Measurements from ENCODE around the gene SGF29.
"Not testable (repeated sequence)": the region's sequence is repeated elsewhere in the genome, so short reads cannot be mapped to it uniquely, and the experiment has no call there.

SGF29 gene

DNA sequence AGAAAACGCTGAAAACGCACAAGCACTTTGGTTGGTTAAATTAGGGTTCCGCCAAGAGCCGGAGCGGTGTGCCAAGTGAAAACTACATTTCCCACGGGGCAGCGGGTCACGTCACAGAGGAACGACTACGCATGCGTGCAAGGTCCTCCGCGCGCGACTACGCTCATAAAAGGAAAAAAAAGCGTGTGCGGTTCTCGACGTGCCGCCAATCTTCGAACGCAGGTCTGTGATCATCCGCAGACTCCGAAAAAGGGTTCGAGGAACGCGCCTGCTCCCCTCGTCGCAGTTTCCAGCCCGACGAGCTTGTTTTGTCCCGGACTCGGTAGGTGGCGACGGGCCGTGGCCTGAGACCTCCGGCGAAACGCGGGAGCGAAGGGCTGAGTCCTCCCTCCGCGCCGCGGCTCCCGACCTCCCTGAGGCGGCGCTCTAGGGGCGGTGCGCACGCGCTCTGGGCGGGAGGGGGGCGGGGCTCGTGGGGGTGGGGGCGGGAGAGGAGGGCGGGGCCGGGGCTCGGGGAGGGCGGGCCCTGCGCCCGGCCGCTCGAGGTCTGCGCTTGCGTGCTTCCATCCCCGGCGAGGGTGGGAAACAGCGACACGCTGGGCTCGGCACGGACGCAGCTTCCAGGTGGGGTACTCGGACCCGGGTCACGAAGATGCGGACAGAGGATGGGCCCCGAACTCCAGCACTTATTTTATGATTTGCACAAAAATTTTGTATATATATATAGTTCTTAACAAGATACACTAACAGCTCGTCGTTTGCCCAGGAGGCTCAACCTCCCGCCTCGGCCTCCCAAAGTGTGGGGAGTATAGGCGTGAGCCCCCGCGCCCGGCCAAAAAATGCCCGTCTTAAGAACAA lies at the start of gene SGF29:
Gene SGF29, plus strand, starts transcription at position 145 of the 858 bp plus-strand sequence. CDS start 27,150 bp downstream, outside the sequence.
- peak; percentile 95 for DNase-seq

- DNase-seq = no peak
Measured at GRCh38 chr16:28504707-28505404, 48.9 kb upstream of the SGF29 start.

- DNase-seq = no peak
Measured at GRCh38 chr16:28505489-28506137, 48.1 kb upstream of the SGF29 start.

DNA sequence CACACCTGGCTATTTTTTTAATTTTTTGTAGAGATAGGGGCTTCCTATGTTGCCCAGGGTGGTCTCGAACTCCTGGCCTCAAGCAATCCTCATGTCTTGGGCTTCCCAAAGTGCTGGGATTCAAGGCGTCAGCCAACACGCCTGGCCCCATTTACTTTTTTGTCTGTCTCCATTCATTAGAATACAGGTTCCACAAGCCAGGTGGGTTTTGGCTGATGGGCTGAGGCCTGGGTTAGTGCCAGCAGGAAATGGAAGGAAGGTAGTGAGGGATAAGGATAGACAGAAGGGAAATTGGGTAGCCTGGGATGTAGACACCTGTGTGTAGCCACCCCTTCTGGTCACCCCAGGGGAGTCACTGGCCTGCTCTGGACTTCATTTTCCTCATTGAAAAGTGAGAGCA lies 42.7 kb upstream of the SGF29 start:
- DNase-seq = no peak

DNA sequence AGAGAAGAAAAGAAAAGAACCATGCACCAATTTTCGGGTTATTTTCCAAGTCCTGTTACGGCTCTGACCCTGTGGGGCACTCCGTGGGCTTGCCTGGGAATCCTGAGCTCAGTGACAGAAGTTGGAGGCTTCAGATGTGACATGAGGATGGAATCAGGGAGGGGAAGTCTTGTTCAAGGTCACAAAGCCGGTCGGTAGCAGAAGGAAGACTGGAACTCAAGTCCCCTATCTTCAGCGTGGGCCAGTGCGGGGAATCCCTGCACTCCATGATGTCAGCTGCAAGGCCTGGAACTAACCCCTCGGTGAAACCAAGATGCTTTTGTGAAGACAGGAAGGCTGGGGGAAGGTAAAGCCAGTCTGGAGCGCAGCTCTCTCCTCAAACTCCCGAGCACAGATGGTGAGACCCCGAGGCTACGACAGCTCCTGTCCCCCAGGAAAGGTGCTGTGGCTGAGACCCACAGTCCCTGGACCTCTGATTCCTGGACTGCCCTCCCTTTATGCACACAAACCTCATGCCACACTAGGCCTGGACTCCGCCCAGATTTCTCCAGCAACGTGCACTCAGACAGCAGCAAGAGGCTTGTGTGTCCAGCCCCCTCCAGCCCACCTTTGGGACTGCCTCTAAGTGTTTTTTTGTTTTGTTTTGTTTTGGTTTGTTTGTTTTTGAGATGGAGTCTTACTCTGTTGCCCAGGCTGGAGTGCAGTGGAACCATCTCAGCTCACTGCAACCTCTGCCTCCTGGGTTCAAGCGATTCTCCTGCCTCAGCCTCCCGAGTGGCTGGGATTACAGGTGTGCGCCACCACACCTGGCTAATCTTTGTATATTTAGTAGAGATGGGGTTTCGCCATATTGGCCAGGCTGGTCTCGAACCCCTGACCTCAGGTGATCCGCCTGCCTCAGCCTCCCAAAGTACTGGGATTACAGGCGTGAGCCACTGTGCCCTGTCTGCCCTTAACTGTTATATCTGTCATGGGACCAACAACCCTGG lies 41.6 kb upstream of the SGF29 start:
- DNase-seq = no peak

GRCh38 chr16:28513484-28514181 lies 40.1 kb upstream of the SGF29 start:
- DNase-seq = no peak

DNA sequence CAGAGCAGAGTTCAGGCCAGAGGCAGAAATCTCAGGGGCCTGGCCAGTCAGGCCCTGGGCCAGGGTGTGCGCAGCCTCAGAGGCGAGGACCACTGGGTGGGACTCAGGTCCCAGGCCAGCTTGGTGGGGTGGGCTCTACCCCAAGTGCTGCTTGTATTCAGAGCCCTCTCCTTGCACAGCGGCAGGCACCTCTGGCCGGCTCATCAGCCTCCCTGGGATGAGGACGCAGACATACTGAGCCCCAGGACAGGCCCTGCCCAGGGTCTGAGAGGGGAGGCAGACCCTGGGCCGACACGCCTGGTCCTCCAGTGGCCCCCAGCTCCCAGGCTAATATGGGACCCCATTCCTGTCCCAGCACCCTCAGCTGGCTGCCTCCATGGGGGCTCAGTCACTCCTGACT lies 39.5 kb upstream of the SGF29 start:
- no peak for DNase-seq

DNA sequence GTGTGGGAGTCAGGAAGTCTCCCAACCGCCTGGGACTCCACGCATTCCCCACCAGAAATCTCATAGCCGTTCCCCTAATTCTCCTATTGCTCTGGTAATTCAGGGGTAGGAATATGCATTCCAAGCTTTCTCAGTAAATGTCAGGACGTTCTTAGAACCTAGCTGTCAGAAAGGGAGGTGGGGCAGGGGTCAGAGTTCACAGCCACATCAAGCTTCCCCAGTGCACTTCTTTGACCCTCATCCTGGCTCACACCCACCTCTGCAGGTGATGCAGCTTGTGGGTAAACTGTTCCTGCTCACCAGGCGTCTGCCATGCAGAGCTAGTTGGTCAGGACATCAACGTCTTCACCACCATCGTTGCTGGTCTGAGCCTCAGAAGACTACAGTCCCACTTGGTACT lies 33.0 kb upstream of the SGF29 start:
- DNase-seq = no peak

GRCh38 chr16:28521436-28521835 lies 32.3 kb upstream of the SGF29 start:
- no peak for DNase-seq

DNA sequence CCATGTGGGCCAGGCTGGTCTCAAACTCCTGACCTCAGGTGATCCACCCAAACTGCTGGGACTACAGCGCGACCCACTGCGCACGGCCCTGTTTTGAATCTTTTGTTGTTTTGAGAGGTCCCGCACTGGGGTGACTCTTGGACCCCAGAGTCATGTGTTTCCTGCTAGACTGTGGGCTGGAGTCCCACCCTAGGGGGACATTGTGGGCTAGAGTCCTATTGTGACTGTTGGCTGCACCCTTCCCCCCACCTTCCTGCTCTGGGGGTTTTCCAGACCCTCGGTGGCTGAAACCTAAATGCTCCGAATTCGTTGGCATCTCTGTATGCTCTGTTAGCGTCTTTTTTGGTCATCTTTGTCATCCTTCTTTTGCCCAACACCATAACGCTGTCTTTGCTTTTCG lies 30.9 kb upstream of the SGF29 start:
- DNase-seq = no peak

- no peak for DNase-seq
Measured at GRCh38 chr16:28524681-28525171, 29.0 kb upstream of the SGF29 start.

DNA sequence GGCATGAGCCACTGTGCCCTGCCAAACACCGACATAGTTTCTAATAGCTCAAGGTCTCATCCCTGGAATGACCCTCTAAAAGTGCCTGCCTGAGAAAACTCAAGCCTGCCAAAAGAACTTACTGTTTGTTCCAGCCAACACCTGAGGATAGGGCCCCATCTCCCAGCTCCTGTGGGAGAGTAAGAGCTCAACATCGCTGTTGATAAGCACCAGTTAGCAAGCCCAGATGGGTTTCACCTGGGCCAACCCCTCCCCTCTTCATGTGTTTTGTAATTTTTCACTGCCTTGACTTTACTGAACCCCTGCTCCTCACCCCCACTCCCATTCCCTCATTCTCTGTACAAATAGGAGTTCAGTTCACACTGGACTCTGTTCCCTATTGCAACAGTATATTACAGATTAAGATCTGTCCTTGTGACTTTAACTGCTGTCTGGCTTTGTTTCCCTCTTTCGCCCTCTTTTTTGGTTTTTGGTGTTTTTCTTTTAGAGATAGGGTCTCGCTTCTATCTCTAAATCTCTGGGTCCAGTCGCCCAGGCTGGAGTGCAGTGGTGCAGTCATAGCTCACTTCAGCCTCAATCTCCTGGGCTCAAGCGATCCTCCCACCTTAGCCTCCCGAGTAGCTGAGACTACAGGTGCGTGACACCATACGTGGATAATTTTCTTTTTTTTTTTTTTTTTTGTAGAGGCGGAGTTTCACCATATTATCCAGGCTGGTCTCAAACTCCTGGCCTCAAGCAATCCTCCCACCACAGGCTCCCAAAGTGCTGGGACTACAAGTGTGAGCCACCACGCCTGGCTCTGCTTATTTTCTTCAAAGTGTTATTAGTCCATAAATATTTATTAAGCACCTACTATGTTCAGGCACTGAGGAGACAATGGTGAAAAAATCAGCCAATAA lies 27.3 kb upstream of the SGF29 start:
- no peak for DNase-seq

GRCh38 chr16:28527100-28527785 lies 26.5 kb upstream of the SGF29 start:
- DNase-seq = not testable (repeated sequence)

DNA sequence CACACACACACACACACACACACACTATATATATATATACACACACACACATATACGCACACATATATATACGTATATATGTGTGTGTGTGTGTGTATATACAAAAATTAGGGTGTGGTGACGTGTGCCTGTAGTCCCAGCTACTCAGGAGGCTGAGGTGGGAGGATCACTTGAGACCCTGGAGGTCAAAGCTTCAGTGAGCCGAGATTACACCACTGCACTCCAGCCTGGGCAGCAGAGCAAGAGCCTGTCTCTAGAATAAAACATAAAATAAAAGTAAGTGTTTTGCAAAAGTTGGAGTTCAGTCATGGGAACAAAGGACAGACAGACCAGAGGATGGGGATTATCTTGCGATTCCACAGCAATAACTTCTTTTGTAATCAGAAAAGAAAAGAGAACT lies 25.7 kb upstream of the SGF29 start:
- no peak for DNase-seq

GRCh38 chr16:28528463-28528867 lies 25.3 kb upstream of the SGF29 start:
- DNase-seq = no peak

DNA sequence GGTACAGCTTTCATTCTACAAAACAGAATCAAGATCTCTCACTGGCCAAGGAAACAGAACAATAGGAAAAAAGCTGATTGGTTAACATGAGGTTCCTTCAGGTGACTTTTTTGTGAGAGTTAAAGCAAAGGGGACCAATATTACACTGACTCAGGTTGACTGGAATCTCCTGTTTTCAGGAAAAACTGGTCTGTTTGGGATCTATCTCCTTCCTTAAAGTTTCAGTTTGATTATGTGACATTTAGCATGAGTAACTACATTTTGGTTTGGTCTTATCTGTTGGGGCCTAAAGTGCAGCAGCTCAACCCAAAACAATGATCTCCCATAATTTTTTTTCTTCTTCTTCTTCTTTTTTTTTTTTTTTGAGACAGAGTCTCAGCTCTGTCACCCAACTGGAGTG lies 24.6 kb upstream of the SGF29 start:
- no peak for DNase-seq

DNA sequence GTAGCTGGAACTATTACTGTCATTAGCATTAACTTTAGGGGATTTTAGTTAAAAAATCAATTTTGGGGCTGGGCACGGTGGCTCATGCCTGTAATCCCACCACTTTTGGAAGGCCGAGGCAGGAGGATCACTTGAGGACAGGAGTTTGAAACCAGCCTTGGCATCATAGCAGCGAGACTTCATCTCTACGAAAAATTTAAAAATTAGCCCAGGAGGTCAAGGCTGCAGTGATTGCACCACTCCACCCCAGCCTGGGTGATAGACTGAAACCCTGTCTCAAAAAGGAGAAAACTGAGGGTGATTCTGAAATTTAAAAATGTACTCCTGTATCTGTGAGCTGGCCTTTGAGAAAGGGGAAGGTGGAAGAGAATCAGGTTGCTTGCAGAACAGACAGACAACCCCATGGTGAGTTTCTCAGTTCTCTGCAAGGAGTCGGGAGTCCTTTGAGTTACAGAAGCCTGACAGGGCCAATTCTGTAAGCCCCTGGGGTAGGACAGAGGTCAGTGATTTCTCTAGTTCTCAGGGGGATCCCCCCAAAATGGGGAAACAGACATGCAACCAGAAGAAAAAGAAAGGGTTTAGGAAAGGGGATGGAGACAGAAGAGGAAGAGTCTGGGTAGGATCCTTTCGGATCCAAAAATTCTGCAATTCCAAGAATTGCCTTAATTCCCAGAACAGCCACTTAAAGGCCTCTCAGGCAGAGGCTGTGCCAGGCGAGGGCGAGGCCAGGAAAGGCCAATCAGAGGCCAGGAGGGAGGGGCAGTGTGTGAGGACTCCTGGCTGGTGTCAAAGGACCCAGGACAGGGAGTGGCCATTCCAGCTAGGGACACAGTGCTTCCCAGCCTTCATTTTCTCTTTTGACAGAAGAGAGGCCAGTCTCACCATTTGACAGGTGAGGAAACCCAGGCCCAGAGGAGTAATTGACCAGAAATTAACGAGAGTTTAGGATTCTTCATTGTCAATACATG lies 21.7 kb upstream of the SGF29 start:
- DNase-seq = no peak

DNA sequence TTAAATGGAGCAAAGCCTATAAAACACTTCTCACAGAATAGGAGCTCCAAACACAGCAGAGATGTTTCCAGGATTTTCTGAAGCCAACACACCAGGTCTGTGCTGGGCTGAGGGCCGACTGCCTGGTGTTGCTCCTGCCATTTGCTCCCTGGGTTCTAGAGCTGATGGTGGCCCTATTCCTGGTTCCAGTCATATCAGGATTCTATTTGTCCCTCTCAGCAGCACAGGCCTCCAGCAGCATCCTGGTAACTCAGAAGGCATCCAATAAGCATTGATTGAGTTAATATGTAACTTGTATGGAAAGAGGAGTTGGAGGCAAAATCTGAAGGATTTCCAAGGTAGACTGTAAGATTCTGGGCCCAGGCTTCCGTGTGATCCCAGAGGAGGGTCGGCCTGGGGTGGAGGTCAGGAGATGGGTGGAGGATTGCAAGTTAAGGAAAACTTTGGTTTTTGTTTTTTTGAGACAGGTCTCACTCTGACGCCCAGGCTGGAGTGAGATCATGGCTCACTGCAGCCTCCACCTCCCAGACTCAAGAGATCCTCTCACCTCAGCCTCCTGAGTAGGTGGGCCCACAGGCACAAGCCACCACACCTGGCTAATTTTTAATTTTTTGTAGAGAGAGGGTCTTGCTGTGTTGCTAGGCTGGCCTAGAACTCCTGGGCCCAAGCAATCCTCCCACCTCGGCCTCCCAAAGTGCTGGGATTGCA lies 20.6 kb upstream of the SGF29 start:
- no peak for DNase-seq
